HEK293 (cell line): ENCODE measurements around the gene XPR1.

ENCODE experiments used
- CTCF ChIA-PET: fragments of 350-600 bp; formaldehyde crosslinking; extraction: SDS; loops from one replicate; lab custom pipeline; 2021; ENCODE audit warnings: antibody characterized with exemption; lab: Yijun Ruan, JAX
- POLR2A ChIA-PET: fragments of 300-600 bp; formaldehyde crosslinking; extraction: SDS; loops from one replicate; lab custom pipeline; 2020; ENCODE audit warnings: antibody characterized with exemption, inconsistent platforms; lab: Yijun Ruan, JAX
- H3K27ac ChIP-seq: fragments of 200-500 bp; sonication (Bioruptor generic); 2 replicates; pipeline ENCODE4 v1.5.1; 2014; ENCODE audit warnings: low read depth, low read length, control low read depth, inconsistent platforms; ENCODE audit errors: extremely low read depth
- H3K36me3 ChIP-seq, 2 experiments: fragments of 200-500 bp in 1 of 2; sonication (Bioruptor generic) in 1 of 2; 1 replicate in 1 of 2; 2 replicates in 1 of 2; pipeline ENCODE4 v1.5.1; 2014 to 2017; ENCODE audit warnings: inconsistent platforms in 2 of 2, low read length in 2 of 2; ENCODE audit not compliant: control insufficient read depth in 2 of 2, insufficient read depth in 1 of 2
- H3K4me1 ChIP-seq: fragments of 200-500 bp; sonication (Bioruptor generic); 2 replicates; pipeline ENCODE4 v1.5.1; 2014; ENCODE audit warnings: mild to moderate bottlenecking, low read length, inconsistent platforms; ENCODE audit not compliant: control insufficient read depth, insufficient read depth
- H3K4me3 ChIP-seq: 2 replicates; pipeline ENCODE4 v1.5.1; 2011; ENCODE audit warnings: low read depth, mild to moderate bottlenecking, control low read depth, low read length, moderate library complexity
- H3K9me3 ChIP-seq: fragments of 200-500 bp; sonication (Bioruptor generic); 2 replicates; pipeline ENCODE4 v1.5.1; 2014; ENCODE audit warnings: low read depth, low read length, inconsistent platforms; ENCODE audit not compliant: control insufficient read depth, insufficient read depth
- HOXD13 ChIP-seq: sonication (generic); formaldehyde crosslinking; IDR thresholded peaks from 2 replicates; pipeline ENCODE4 v1.8.0; 2022; ENCODE audit warnings: missing genetic modification reagents, borderline replicate concordance
- KLF16 ChIP-seq: fragments of 450-650 bp; formaldehyde crosslinking; IDR thresholded peaks from 2 replicates; pipeline ENCODE4 v1.5.1; 2017; ENCODE audit warnings: missing biosample characterization, missing genetic modification characterization
- KLF9 ChIP-seq: fragments of 450-650 bp; formaldehyde crosslinking; IDR thresholded peaks from 2 replicates; pipeline ENCODE4 v1.5.1; 2016; ENCODE audit warnings: missing biosample characterization, missing genetic modification characterization, low read depth
- MEIS1 ChIP-seq: sonication (generic); formaldehyde crosslinking; IDR thresholded peaks from 2 replicates; pipeline ENCODE4 v1.8.1; 2022; ENCODE audit warnings: missing genetic modification reagents, mild to moderate bottlenecking, borderline replicate concordance
- PRDM6 ChIP-seq: fragments of 450-650 bp; formaldehyde crosslinking; IDR thresholded peaks from 2 replicates; pipeline ENCODE4 v1.5.1; 2017; ENCODE audit warnings: missing biosample characterization, missing genetic modification characterization
- SP2 ChIP-seq: fragments of 450-650 bp; formaldehyde crosslinking; IDR thresholded peaks from 2 replicates; pipeline ENCODE4 v1.5.1; 2016; ENCODE audit warnings: missing biosample characterization, missing genetic modification characterization
- ZBTB17 ChIP-seq: fragments of 450-650 bp; formaldehyde crosslinking; IDR thresholded peaks from 2 replicates; pipeline ENCODE4 v1.5.1; 2016; ENCODE audit warnings: missing biosample characterization, missing genetic modification characterization
- ZNF133 ChIP-seq: fragments of 450-650 bp; formaldehyde crosslinking; IDR thresholded peaks from 2 replicates; pipeline ENCODE4 v1.5.1; 2016; ENCODE audit warnings: missing biosample characterization, missing genetic modification characterization
- ZNF140 ChIP-seq: fragments of 450-650 bp; formaldehyde crosslinking; IDR thresholded peaks from 2 replicates; pipeline ENCODE4 v1.5.1; 2016; ENCODE audit warnings: missing biosample characterization, missing genetic modification characterization
- ZNF174 ChIP-seq: fragments of 450-650 bp; formaldehyde crosslinking; IDR thresholded peaks from 2 replicates; pipeline ENCODE4 v1.5.0; 2017; ENCODE audit warnings: missing biosample characterization, mild to moderate bottlenecking, missing genetic modification characterization
- ZNF18 ChIP-seq: fragments of 450-650 bp; formaldehyde crosslinking; IDR thresholded peaks from 2 replicates; pipeline ENCODE4 v1.5.1; 2016; ENCODE audit warnings: missing biosample characterization, missing genetic modification characterization
- ZNF335 ChIP-seq: fragments of 450-650 bp; formaldehyde crosslinking; conservative IDR thresholded peaks from 2 replicates; pipeline ENCODE4 v1.5.1; 2016; ENCODE audit warnings: missing biosample characterization, missing genetic modification characterization
- ZNF350 ChIP-seq: fragments of 450-650 bp; formaldehyde crosslinking; IDR thresholded peaks from 2 replicates; pipeline ENCODE4 v1.5.0; 2017; ENCODE audit warnings: missing biosample characterization, mild to moderate bottlenecking, missing genetic modification characterization
- ZNF391 ChIP-seq: fragments of 450-650 bp; formaldehyde crosslinking; IDR thresholded peaks from 2 replicates; pipeline ENCODE4 v1.5.1; 2016; ENCODE audit warnings: low read depth, missing biosample characterization, missing genetic modification characterization, borderline replicate concordance
- ZNF404 ChIP-seq: fragments of 450-650 bp; formaldehyde crosslinking; IDR thresholded peaks from 2 replicates; pipeline ENCODE4 v1.5.1; 2017; ENCODE audit warnings: missing biosample characterization, missing genetic modification characterization
- ZNF544 ChIP-seq: fragments of 450-650 bp; formaldehyde crosslinking; IDR thresholded peaks from 2 replicates; pipeline ENCODE4 v1.5.0; 2017; ENCODE audit warnings: missing biosample characterization, missing genetic modification characterization
- ZNF600 ChIP-seq: fragments of 450-650 bp; formaldehyde crosslinking; IDR thresholded peaks from 2 replicates; pipeline ENCODE4 v1.5.1; 2016; ENCODE audit warnings: missing biosample characterization, missing genetic modification characterization
- ZNF76 ChIP-seq: fragments of 450-650 bp; formaldehyde crosslinking; IDR thresholded peaks from 2 replicates; pipeline ENCODE4; 2016; ENCODE audit warnings: low read depth, missing biosample characterization, missing genetic modification characterization, borderline replicate concordance
- ZNF837 ChIP-seq: fragments of 450-650 bp; formaldehyde crosslinking; IDR thresholded peaks from 2 replicates; pipeline ENCODE4 v1.5.1; 2016; ENCODE audit warnings: missing biosample characterization, missing genetic modification characterization
- ZXDB ChIP-seq: fragments of 450-650 bp; formaldehyde crosslinking; IDR thresholded peaks from 2 replicates; pipeline ENCODE4 v1.5.1; 2016; ENCODE audit warnings: missing biosample characterization, missing genetic modification characterization
- TF ChIP-seq, protein P1 (sequence below): fragments of 450-650 bp; formaldehyde crosslinking; optimal IDR thresholded peaks from 2 replicates; pipeline ENCODE3; 2016; ENCODE audit warnings: missing biosample characterization, mild to moderate bottlenecking, missing genetic modification characterization
- TF ChIP-seq, protein P2 (sequence below): fragments of 450-650 bp; formaldehyde crosslinking; IDR thresholded peaks from 2 replicates; pipeline ENCODE4 v1.5.1; 2016; ENCODE audit warnings: missing biosample characterization, missing genetic modification characterization

XPR1 gene

DNA sequence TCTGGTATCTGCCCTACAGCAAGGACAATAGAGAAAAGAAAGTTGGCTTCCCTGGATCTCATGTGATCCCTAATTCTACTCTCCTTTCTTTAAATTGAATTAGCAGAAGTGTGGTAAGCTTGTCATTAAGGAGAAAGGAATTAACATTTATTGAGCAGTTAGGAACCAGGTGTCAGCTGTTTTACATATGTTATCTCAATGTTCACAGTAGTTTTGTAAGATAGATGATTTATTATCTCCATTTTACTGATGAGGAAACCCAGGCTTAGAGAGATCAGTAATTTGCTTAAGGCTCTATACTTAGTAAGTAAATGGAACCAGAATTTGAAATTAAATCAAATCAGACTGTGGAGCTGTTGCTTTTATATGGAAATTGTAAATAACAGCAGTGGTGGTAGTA is 8.0 kb downstream of the XPR1 start:
- CTCF ChIA-PET = interaction anchor here (0.7 to 1.2 kb wide), 4 partner anchors 9 to 674 kb away, joined by 3 to 4 read pairs (median 3); no protein-coding TSS in a partner anchor
- Histone ChIP-seq H3K4me3 (no peak overlapping the region), H3K4me1 (peaks cover 11% of the 10 kb centered on the region), H3K9me3 (no peaks in the 10 kb centered on the region), H3K36me3 (no peaks in the 10 kb centered on the region)
- POLR2A ChIA-PET = no interaction called here
- TF ChIP-seq ZNF133 (tag by site-specific recombination) = peak; percentile 81
- no peak for TF ChIP-seq ZNF600 (tag by site-specific recombination)
- TF ChIP-seq ZNF140 = no peak
- no peak for TF ChIP-seq KLF16 (tag by site-specific recombination)
- 0 out of 2 replicates have a peak, but pooled peaks have one; percentile 5 for TF ChIP-seq ZBTB17 (tag by site-specific recombination)
- 0 out of 2 replicates have a peak, but pooled peaks have one; percentile 7 for TF ChIP-seq PRDM6 (tag by site-specific recombination)
- TF ChIP-seq ZNF404 (tag by site-specific recombination) = no peak
- no peak for TF ChIP-seq MEIS1 (CRISPR knock-in tag)
- TF ChIP-seq, all 188 proteins: peak for 3
- no peak overlapping the region for H3K27ac ChIP-seq

DNA sequence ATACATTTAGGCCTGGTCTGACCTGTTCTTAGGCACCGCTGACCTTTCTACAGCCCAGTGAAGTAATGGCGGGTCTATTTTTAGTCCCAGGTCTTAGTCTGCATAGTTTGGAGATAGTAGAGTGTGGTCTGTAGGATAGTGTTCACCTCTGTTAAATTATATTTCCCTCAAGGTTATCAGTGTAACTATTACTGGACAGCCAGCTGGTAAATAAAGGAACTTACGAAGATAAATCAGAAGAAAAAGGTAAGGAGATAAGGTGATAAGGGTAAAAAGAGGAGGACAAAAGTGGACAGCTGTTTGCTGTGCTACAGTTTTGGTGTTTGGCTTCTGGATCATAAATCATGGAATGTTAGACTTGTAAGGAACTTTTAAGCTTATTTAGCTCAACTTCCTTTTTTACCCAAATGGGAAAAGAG is 8.7 kb downstream of the XPR1 start:
- no peak for TF ChIP-seq ZNF76 (tag by site-specific recombination)
- TF ChIP-seq, protein P1, sequence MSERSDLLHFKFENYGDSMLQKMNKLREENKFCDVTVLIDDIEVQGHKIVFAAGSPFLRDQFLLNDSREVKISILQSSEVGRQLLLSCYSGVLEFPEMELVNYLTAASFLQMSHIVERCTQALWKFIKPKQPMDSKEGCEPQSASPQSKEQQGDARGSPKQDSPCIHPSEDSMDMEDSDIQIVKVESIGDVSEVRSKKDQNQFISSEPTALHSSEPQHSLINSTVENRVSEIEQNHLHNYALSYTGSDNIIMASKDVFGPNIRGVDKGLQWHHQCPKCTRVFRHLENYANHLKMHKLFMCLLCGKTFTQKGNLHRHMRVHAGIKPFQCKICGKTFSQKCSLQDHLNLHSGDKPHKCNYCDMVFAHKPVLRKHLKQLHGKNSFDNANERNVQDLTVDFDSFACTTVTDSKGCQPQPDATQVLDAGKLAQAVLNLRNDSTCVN (tag by site-specific recombination) = no peak
- no peak for TF ChIP-seq MEIS1 (CRISPR knock-in tag)
- no peak for TF ChIP-seq ZNF544
- no peak for TF ChIP-seq KLF9 (tag by site-specific recombination)
- no peak for TF ChIP-seq ZNF174 (tag by site-specific recombination)
- no peak for TF ChIP-seq ZNF391 (tag by site-specific recombination)
- ChIA-PET CTCF (interaction anchor here (0.7 to 1.4 kb wide), 5 partner anchors 8 to 673 kb away, joined by 3 to 4 read pairs (median 3); partner anchors contain the start of gene XPR1), POLR2A (no interaction called here)
- peaks cover 11% of the 10 kb centered on the region for H3K4me1 ChIP-seq
- H3K4me3 ChIP-seq = no peak overlapping the region
- H3K36me3 ChIP-seq = no peaks in the 10 kb centered on the region
- H3K9me3 ChIP-seq = no peaks in the 10 kb centered on the region
- no peak overlapping the region for H3K27ac ChIP-seq

GRCh38 chr1:180641662-180642061 is 9.8 kb downstream of the XPR1 start:
- Histone ChIP-seq H3K27ac (no peak overlapping the region), H3K36me3 (no peaks in the 10 kb centered on the region), H3K9me3 (no peaks in the 10 kb centered on the region), H3K4me1 (peaks cover 11% of the 10 kb centered on the region), H3K4me3 (no peak overlapping the region)
- CTCF ChIA-PET = interaction anchor here (1.4 kb wide), 1 partner anchor 9 kb away, joined by 4 read pairs; the partner anchor contains the start of gene XPR1
- TF ChIP-seq ZXDB (tag by site-specific recombination) (no peak), HOXD13 (CRISPR knock-in tag) (no peak), ZNF837 (no peak), ZNF404 (tag by site-specific recombination) (no peak), ZNF350 (tag by site-specific recombination) (no peak), SP2 (tag by site-specific recombination) (no peak), ZNF18 (tag by site-specific recombination) (no peak), ZNF335 (no peak)
- TF ChIP-seq, protein P2, sequence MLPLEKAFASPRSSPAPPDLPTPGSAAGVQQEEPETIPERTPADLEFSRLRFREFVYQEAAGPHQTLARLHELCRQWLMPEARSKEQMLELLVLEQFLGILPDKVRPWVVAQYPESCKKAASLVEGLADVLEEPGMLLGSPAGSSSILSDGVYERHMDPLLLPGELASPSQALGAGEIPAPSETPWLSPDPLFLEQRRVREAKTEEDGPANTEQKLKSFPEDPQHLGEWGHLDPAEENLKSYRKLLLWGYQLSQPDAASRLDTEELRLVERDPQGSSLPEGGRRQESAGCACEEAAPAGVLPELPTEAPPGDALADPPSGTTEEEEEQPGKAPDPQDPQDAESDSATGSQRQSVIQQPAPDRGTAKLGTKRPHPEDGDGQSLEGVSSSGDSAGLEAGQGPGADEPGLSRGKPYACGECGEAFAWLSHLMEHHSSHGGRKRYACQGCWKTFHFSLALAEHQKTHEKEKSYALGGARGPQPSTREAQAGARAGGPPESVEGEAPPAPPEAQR (tag by site-specific recombination) = no peak
- TF ChIP-seq, all 188 proteins: peak for 0
- POLR2A ChIA-PET = no interaction called here
